ENCODE measurements around the gene TTLL4. TPM values are rescaled to one million over a fixed set of nuclear protein-coding genes. Genes with fewer than 3 reads are reported as not detected.
A peak's percentile ranks its signal among the peaks of the same experiment; 100 is the strongest.

The TTLL4 gene
- total and polyA plus RNA-seq, 5 experiments from 2014 or later, result 2.2 to 23.1 (median 5.4) TPM

DNA sequence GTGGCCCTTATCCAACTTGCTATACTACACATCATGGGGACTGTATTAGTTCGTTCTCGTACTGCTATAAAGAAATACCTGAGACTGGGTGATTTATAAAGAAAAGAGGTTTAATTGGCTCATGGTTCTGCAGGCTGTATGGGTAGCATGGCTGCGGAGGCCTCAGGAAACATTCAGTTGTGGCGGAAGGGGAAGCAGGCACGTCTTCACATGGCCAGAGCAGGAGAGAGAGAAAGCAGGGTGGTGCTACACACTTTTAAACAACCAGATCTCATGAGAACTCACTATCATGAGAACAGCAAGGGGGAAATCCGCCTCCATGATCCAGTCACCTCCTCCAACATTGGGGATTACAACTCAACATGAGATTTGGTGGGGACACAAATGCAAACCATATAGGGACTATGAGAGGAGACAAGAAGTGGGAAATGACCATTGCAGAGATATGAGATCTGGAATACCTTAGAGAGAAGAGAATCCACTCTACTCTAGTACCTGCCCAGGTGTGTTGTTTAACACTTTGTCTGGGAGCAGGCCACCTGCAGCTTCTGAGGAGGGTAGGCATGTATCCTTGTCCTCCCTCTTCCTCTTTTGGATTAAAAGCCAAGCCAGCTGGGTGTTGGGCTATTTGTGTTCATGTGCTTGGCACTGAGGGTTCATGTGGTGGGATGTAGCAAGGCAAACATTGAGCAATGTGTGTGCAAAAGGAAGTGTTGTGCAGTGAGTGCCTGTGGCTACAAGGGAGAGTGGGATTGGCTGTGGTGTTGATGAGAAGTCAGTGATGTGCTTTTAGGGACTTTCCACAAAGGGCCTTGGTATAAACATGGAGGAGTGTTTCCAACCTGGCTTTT lies 22.8 kb downstream of the TTLL4 start:
- ATAC-seq (peak in 1 of 2 donors; percentile 50), DNase-seq (no peak)
- peak overlapping the region in 1 of 10 donors; percentile 71 for H3K27ac Mint-ChIP-seq
- peaks cover 10 to 29% (median 18%) of the 10 kb centered on the region in 4 donors for H3K4me1 Mint-ChIP-seq
- POLR2A ChIA-PET, result no interaction called here
- H3K27me3 Mint-ChIP-seq, result no peaks in the 10 kb centered on the region
- H3K9me3 Mint-ChIP-seq, result no peaks in the 10 kb centered on the region
- peaks cover 0 to 45% (median 20%) of the 10 kb centered on the region in 3 donors for H3K36me3 Mint-ChIP-seq
- no peak overlapping the region for H3K4me3 Mint-ChIP-seq

DNA sequence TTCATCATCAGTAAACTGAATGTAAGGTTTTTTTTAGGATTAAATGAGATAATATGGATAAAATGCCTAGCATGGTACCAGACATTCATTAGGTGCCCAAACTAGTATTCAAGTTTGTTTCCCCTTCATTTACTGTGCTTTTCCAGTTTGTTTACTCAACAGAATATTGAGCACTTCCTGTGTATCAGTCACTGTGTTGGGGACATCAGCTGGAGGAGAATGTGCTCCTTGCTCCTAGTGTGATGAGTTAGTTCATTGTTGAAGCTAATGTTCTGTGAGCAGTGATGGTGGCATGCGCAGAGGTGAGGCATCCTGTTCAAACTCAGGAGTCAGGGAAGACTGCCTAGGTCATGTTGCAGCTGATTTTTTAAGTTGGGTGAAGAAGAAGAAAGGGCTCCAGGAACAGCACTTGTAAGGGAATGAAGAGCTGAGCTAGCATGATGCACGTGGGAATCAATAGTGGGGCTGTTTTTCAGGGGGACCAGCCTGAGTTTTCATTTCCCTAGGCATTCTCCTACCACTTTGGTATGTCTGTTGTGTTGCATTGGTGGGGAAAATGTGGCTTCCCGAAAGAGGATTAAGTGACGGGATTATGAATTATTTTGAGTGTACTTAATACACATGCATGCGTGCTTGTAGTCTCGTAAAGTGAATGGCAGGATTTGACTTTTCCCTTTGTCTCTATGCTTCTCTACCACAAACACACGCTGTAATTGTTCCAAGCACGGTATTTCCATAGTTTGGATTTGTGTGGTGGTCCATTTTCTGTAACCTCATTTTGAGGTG lies 23.7 kb downstream of the TTLL4 start:
- peak overlapping the region in 1 of 10 donors; percentile 57 for H3K27ac Mint-ChIP-seq
- H3K4me1 Mint-ChIP-seq, result peaks cover 10 to 29% (median 18%) of the 10 kb centered on the region in 4 donors
- H3K4me3 Mint-ChIP-seq, result no peak overlapping the region
- ATAC-seq (no peak), DNase-seq (no peak)
- peaks cover 0 to 49% (median 21%) of the 10 kb centered on the region in 3 donors for H3K36me3 Mint-ChIP-seq
- no peaks in the 10 kb centered on the region for H3K27me3 Mint-ChIP-seq
- POLR2A ChIA-PET, result no interaction called here
- no peaks in the 10 kb centered on the region for H3K9me3 Mint-ChIP-seq

DNA sequence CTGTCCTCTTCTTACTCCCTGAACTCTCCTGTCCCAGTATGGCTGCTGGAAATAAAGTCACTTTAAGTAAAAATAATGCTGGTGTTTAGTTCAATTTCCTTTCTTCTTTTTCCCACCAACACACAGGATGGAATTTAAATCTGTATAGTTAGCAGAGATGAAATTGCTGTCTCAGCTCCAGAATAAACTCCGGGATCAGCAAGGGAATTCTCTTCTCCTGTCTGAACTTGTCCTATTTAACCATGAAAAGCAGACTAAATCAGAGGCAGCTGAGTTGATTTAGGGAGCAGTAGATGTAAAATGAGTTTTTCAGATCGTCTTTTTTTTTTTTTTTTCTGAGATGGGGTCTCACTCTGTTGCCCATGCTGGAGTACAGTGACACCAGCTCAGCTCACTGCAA lies 25.9 kb downstream of the TTLL4 start:
- POLR2A ChIA-PET, result no interaction called here

DNA sequence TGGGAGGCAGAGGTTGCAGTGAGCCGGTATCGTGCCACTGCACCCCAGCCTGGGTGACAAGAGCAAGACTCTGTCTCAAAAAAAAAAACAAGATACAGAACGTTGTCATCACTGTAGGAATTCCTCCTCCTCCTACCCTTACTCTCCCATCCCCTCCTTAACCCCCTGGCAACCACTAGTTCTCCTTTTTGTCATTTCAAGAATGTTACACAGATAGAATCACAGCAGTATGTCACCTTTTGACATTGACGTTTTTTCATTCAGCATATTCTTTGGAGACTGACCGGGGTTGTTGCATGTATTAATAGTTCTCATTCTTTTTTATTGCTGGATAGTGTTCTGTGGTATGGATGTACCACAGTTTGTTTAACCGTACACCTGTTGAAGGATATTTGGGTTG lies 32.4 kb downstream of the TTLL4 start:
- H3K27me3 Mint-ChIP-seq, result no peaks in the 10 kb centered on the region
- POLR2A ChIA-PET, result no interaction called here
- peaks cover 0 to 15% (median 3%) of the 10 kb centered on the region in 4 donors for H3K4me1 Mint-ChIP-seq
- H3K4me3 Mint-ChIP-seq, result no peak overlapping the region
- ATAC-seq (no peak), DNase-seq (no peak)
- peaks cover 12 to 89% (median 44%) of the 10 kb centered on the region in 3 donors for H3K36me3 Mint-ChIP-seq
- peak overlapping the region in 1 of 10 donors; percentile 0 for H3K27ac Mint-ChIP-seq
- H3K9me3 Mint-ChIP-seq, result no peaks in the 10 kb centered on the region

More for the DNA sequence above, 25.9 kb downstream of the TTLL4 start:
- Mint-ChIP-seq H3K4me1 (peaks cover 13 to 28% (median 17%) of the 10 kb centered on the region in 4 donors), H3K4me3 (no peak overlapping the region), H3K36me3 (peaks cover 0 to 61% (median 22%) of the 10 kb centered on the region in 3 donors), H3K27me3 (no peaks in the 10 kb centered on the region), H3K27ac (peak overlapping the region in 1 of 10 donors; percentile 48), H3K9me3 (no peaks in the 10 kb centered on the region)
- no peak for ATAC-seq
- no peak for DNase-seq

DNA sequence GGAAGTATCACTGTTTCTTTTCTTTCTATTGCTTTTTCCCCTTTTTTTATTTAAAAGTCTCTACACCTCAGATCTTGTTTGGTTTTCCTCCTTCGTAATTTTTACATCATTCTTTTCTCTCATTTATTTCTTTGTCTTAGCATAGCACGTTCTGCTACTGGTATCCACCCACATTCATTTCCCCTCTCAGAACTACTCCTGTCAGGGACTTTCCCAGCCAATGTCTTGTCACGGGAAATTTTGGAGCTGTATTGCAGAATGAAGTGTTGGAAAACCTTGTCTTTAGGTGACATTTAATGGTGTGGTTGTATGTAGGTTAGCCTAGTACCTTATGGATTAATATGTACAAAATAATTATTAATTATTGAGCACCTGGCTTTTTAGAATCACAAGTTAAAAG lies 34.0 kb downstream of the TTLL4 start:
- Mint-ChIP-seq H3K27me3 (no peaks in the 10 kb centered on the region), H3K9me3 (no peaks in the 10 kb centered on the region), H3K4me1 (peaks cover 0 to 15% (median 2%) of the 10 kb centered on the region in 4 donors), H3K27ac (no peak overlapping the region), H3K4me3 (no peak overlapping the region), H3K36me3 (peaks cover 14 to 89% (median 47%) of the 10 kb centered on the region in 3 donors)
- POLR2A ChIA-PET, result no interaction called here
- ATAC-seq (no peak), DNase-seq (no peak)

DNA sequence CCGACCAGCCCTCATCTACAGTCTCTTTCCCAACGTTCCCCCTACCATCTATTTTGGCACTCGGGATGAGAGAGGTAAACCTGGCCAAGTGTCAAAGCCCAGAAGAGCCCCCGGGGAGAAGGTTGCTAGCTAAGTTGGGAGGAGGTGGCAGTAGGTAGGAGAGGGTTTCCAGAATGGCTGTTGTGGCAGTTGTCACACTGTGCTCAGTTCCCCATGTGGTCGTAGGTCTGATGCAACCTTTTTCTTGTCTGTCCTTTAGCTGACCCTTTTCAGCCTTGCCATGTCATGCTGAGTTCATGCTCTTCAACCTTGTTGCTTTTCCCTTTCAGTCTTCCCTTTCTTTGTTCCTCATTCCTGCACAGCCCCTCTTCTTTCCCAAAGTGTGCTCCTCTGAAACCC lies 34.5 kb downstream of the TTLL4 start:
- POLR2A ChIA-PET, result no interaction called here
- peaks cover 14 to 89% (median 51%) of the 10 kb centered on the region in 3 donors for H3K36me3 Mint-ChIP-seq
- no peak overlapping the region for H3K4me3 Mint-ChIP-seq
- H3K4me1 Mint-ChIP-seq, result peaks cover 0 to 15% (median under 1%) of the 10 kb centered on the region in 4 donors
- peak overlapping the region in 3 of 10 donors; percentile 4 to 47 (median 6) for H3K27ac Mint-ChIP-seq
- no peak for DNase-seq
- no peak for ATAC-seq
- H3K27me3 Mint-ChIP-seq, result no peaks in the 10 kb centered on the region
- no peaks in the 10 kb centered on the region for H3K9me3 Mint-ChIP-seq

DNA sequence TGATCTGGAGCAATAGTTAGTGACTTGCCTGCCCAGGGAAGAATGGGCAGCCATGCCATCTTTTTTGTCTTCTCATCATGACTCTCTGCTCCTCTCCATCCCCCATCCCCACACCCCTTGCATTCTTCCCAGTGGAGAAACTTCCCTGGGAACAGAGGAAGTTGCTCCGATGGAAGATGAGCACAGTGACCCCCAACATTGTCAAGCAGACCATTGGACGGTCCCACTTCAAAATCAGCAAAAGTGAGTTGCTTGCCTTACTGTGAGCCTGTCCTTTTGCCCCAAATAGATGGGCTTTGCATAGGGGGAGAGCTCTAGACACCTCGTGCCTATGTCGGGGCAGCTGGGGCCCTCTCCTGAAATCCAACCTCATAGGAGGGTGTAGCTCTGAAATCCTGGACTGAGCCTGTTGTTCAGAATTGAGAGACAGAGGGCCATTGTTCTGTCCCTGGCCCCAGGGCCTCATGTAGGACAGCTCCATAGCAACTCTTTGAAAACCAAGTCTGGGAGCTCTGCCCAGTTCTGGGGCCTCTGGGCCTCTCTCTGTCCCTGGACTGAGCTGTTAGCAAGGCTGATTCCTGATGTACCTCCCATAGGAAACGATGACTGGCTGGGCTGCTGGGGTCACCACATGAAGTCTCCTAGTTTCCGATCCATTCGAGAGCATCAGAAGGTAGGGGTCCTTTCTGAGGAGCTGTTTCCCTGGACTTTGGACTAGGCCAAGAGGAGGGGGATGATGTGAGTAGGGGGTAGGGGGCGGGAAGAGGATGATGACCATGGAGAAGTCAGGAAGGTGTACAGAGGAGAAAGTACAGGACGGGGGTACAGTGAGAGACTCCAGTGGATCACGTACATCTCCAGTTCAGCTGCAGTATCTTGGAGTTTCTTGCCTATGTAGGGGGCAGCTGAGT lies 35.2 kb downstream of the TTLL4 start:
- Mint-ChIP-seq H3K9me3 (no peaks in the 10 kb centered on the region), H3K36me3 (peaks cover 14 to 89% (median 53%) of the 10 kb centered on the region in 3 donors), H3K27me3 (no peaks in the 10 kb centered on the region), H3K4me3 (no peak overlapping the region), H3K4me1 (peaks cover 0 to 15% (median under 1%) of the 10 kb centered on the region in 4 donors), H3K27ac (peak overlapping the region in 3 of 10 donors; percentile 4 to 47 (median 6))
- DNase-seq (no peak), ATAC-seq (no peak)
- POLR2A ChIA-PET, result no interaction called here

DNA sequence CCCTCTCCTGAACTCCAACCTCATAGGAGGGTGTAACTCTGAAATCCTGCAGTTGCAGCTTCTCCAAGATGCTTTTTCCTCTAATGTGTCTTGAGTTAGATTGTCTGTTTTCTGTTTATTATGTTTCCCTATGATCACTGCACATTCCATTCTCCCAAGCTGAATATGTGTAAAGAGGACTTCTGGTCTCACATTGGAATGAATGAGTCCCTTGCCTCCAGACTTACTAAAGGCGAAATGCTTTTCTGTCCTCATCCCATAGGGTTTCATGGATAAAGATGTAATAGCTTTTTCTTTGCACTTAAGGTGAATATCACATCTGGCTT lies 35.8 kb downstream of the TTLL4 start:
- POLR2A ChIA-PET, result no interaction called here
- Mint-ChIP-seq H3K27ac (no peak overlapping the region), H3K4me1 (peaks cover 0 to 15% (median under 1%) of the 10 kb centered on the region in 4 donors), H3K36me3 (peaks cover 14 to 92% (median 53%) of the 10 kb centered on the region in 3 donors), H3K27me3 (no peaks in the 10 kb centered on the region), H3K4me3 (no peak overlapping the region), H3K9me3 (no peaks in the 10 kb centered on the region)
- ATAC-seq, result no peak
- no peak for DNase-seq

DNA sequence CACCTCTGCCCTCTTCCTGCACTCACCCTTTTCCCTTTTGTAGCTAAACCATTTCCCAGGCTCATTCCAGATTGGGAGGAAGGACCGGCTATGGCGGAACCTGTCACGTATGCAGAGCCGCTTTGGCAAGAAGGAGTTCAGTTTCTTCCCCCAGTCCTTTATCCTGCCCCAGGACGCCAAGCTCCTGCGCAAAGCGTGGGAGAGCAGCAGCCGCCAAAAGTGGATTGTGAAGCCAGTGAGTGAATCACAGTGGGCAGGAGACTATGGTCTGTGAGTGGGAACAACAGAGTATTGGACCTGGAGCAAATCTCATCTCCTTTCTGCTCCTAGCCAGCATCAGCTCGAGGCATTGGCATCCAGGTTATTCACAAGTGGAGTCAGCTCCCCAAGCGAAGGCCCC lies 36.3 kb downstream of the TTLL4 start:
- ATAC-seq (no peak), DNase-seq (no peak)
- Mint-ChIP-seq H3K9me3 (no peaks in the 10 kb centered on the region), H3K27ac (no peak overlapping the region), H3K4me3 (no peak overlapping the region), H3K27me3 (no peaks in the 10 kb centered on the region), H3K36me3 (peaks cover 14 to 94% (median 53%) of the 10 kb centered on the region in 3 donors), H3K4me1 (peaks cover 0 to 15% (median under 1%) of the 10 kb centered on the region in 4 donors)
- POLR2A ChIA-PET, result no interaction called here

DNA sequence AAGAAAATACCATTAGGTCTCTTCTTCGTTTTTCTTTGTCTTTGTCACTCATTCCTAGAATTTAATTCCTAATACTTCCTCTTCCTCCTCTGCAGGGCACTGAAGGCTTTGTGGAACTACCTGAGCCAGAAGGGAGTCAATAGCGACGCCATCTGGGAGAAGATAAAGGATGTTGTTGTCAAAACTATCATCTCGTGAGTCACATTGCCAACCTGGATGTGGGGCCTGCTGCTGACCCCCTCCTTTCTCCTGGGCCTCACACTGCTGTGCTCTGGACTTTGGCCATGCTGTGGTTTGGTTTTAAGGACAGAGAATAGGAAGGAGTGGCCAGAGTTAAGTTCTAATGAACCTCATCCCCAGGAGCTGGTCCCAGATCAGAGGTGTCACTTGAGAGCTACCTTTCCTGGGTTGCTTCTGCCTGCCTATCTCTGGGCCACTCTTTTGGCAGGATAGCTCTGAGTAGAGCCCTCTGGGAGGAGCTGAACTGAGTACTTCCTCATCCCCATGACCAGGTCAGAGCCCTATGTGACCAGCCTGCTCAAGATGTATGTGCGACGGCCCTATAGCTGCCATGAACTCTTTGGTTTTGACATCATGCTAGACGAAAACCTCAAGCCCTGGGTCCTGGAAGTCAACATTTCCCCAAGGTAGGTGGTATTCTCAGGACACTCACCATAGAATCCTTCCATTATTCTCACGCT lies 38.3 kb downstream of the TTLL4 start:
- POLR2A ChIA-PET, result no interaction called here
- Mint-ChIP-seq H3K4me3 (no peak overlapping the region), H3K9me3 (no peaks in the 10 kb centered on the region), H3K36me3 (peaks cover 19 to 97% (median 64%) of the 10 kb centered on the region in 3 donors), H3K27me3 (no peaks in the 10 kb centered on the region), H3K4me1 (peaks cover 0 to 8% (median 0%) of the 10 kb centered on the region in 4 donors), H3K27ac (no peak overlapping the region)
- no peak for ATAC-seq
- DNase-seq, result no peak

DNA sequence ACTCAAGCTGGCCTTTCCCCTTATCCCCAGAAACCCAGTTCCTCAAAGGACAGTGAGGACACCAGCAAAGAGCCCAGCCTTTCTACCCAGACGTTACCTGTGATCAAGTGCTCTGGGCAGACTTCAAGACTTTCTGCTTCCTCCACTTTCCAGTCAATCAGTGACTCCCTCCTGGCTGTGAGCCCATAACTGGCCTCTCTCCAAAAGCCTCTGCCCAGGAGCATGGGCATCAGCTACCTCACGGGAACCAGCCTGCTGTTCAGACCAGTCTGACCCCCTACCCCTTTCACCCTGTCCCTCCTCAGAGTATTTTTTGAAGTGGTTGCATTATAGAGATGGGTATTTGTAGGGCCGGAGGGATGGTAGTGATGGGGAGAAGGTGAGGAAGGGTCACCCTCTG lies 43.6 kb downstream of the TTLL4 start:
- DNase-seq (no peak), ATAC-seq (no peak)
- Mint-ChIP-seq H3K36me3 (peaks cover 5 to 68% (median 42%) of the 10 kb centered on the region in 3 donors), H3K4me1 (no peaks in the 10 kb centered on the region), H3K27ac (no peak overlapping the region), H3K27me3 (no peaks in the 10 kb centered on the region), H3K4me3 (no peak overlapping the region), H3K9me3 (no peaks in the 10 kb centered on the region)
- POLR2A ChIA-PET, result no interaction called here

DNA sequence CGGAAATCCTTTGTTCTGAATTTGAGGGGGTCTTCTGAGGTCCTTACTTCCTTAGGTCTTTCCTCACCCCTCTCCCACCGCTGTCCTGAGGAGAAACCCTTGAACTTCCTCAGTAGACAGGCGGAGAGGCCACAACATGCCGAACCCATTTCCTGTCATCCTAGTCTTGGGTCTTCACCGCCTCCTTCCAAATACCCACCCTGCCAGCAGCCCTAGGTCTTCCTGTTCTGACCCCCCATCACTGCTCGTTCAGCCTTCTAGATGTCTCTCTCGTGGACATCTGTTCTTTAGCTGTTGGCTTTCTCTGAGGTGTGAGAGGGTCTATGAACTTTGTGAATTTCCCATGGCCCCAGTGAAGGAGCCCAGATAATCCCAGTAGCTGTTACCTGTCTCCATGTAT lies 44.1 kb downstream of the TTLL4 start:
- peak overlapping the region in 1 of 10 donors; percentile 53 for H3K27ac Mint-ChIP-seq
- H3K4me1 Mint-ChIP-seq, result no peaks in the 10 kb centered on the region
- no peaks in the 10 kb centered on the region for H3K9me3 Mint-ChIP-seq
- POLR2A ChIA-PET, result no interaction called here
- ATAC-seq (no peak), DNase-seq (no peak)
- no peak overlapping the region for H3K4me3 Mint-ChIP-seq
- H3K27me3 Mint-ChIP-seq, result no peaks in the 10 kb centered on the region
- peaks cover 5 to 62% (median 38%) of the 10 kb centered on the region in 3 donors for H3K36me3 Mint-ChIP-seq
